D721Med (cell line): Measurements from ENCODE around the gene SDK1.

Source experiments
- DNase-seq: peaks from one replicate; pipeline ENCODE4 v3.0.0; 2011; ENCODE audit warnings: low spot score; ENCODE audit not compliant: insufficient read length
- FAIRE-seq: peaks from 2 replicates; lab custom pipeline; 2011; peaks lifted over from hg19 to GRCh38; lab: Jason Lieb, UNC
- CTCF ChIP-seq: IDR thresholded peaks from 2 replicates; pipeline ENCODE4 v1.5.1; 2012; ENCODE audit warnings: mild to moderate bottlenecking, control low read depth; ENCODE audit not compliant: insufficient read depth; ENCODE audit errors: missing control alignments

SDK1 gene

GRCh38 chr7:4207011-4207410 lies 906.0 kb downstream of the SDK1 start:
- TF ChIP-seq CTCF, result no peak

GRCh38 chr7:4208086-4208485 lies 907.0 kb downstream of the SDK1 start:
- FAIRE-seq (no peak), DNase-seq (no peak)
- TF ChIP-seq CTCF, result no peak

More at GRCh38 chr7:4207011-4207410, 906.0 kb downstream of the SDK1 start:
- FAIRE-seq (no peak), DNase-seq (no peak)

- TF ChIP-seq CTCF, result no peak
- DNase-seq, result no peak
- FAIRE-seq, result no peak
These were observed 907.5 kb downstream of the SDK1 start for GRCh38 chr7:4208586-4208985.

- no peak for DNase-seq
- TF ChIP-seq CTCF, result no peak
- FAIRE-seq, result no peak
These were observed 908.1 kb downstream of the SDK1 start for GRCh38 chr7:4209126-4209525.

GRCh38 chr7:4209966-4210365 lies 908.9 kb downstream of the SDK1 start:
- FAIRE-seq (no peak), DNase-seq (no peak)
- no peak for TF ChIP-seq CTCF

- DNase-seq (no peak), FAIRE-seq (no peak)
- no peak for TF ChIP-seq CTCF
These were observed 909.8 kb downstream of the SDK1 start for GRCh38 chr7:4210821-4211220.

GRCh38 chr7:4211261-4211660 lies 910.2 kb downstream of the SDK1 start:
- no peak for TF ChIP-seq CTCF
- no peak for FAIRE-seq
- DNase-seq, result no peak
